SK-N-SH treated with all-trans-retinoic acid at 6 μM for 48 hours (cell line): ENCODE data around the gene TLX2.

Source experiments
- ATAC-seq: fragments of 200-7000 bp; cut with Tn5 transposase; 3 replicates; pipeline ENCODE4 v1.9.1; 2020; ENCODE audit warnings: mild to moderate bottlenecking, moderate library complexity
- ARNTL ChIP-seq: fragments of 450-650 bp; formaldehyde crosslinking; IDR thresholded peaks from 2 replicates; pipeline ENCODE4 v1.5.0; 2020; ENCODE audit warnings: low read depth, mild to moderate bottlenecking, moderate library complexity, borderline replicate concordance
- BACH2 ChIP-seq: fragments of 250-450 bp; sonication (Bioruptor Pico); IDR thresholded peaks from 2 replicates; pipeline ENCODE4 v1.9.0; 2021; ENCODE audit warnings: mild to moderate bottlenecking, borderline replicate concordance
- CREB5 ChIP-seq: fragments of 250-450 bp; sonication (Bioruptor Pico); IDR thresholded peaks from 2 replicates; pipeline ENCODE4 v1.5.1; 2020; ENCODE audit warnings: low read depth, mild to moderate bottlenecking, moderate library complexity
- CSDC2 ChIP-seq: fragments of 250-450 bp; sonication (Bioruptor Pico); IDR thresholded peaks from 2 replicates; pipeline ENCODE4 v1.5.0; 2020; ENCODE audit warnings: mild to moderate bottlenecking, moderate library complexity
- ESRRG ChIP-seq: fragments of 250-450 bp; sonication (Bioruptor Pico); IDR thresholded peaks from 2 replicates; pipeline ENCODE4 v1.6.1; 2021; ENCODE audit warnings: mild to moderate bottlenecking
- GLIS3 ChIP-seq: fragments of 250-450 bp; sonication (Bioruptor Pico); IDR thresholded peaks from 2 replicates; pipeline ENCODE4 v1.5.0; 2020; ENCODE audit warnings: mild to moderate bottlenecking, moderate library complexity
- ISL1 ChIP-seq: fragments of 250-450 bp; sonication (Bioruptor Pico); IDR thresholded peaks from 2 replicates; pipeline ENCODE4 v2.1.2; 2022; ENCODE audit warnings: mild to moderate bottlenecking, moderate library complexity
- OSR1 ChIP-seq: fragments of 250-450 bp; sonication (Bioruptor Pico); IDR thresholded peaks from 2 replicates; pipeline ENCODE4 v1.8.0; 2022; ENCODE audit warnings: moderate library complexity, mild to moderate bottlenecking, inconsistent platforms
- PATZ1 ChIP-seq: fragments of 250-450 bp; sonication (Bioruptor Pico); IDR thresholded peaks from 2 replicates; pipeline ENCODE4 v1.8.0; 2020; ENCODE audit warnings: mild to moderate bottlenecking, moderate library complexity, borderline replicate concordance
- PPARA ChIP-seq: fragments of 250-450 bp; sonication (Bioruptor Pico); IDR thresholded peaks from 2 replicates; pipeline ENCODE4 v1.5.0; 2020; ENCODE audit warnings: mild to moderate bottlenecking, borderline replicate concordance
- RARB ChIP-seq: fragments of 250-450 bp; sonication (Bioruptor Pico); IDR thresholded peaks from 2 replicates; pipeline ENCODE4 v1.8.0; 2021; ENCODE audit warnings: mild to moderate bottlenecking, moderate library complexity
- SNAI2 ChIP-seq: fragments of 250-450 bp; sonication (Bioruptor Pico); IDR thresholded peaks from 2 replicates; pipeline ENCODE4 v1.5.0; 2020; ENCODE audit warnings: mild to moderate bottlenecking, moderate library complexity
- TCF4 ChIP-seq: fragments of 250-450 bp; sonication (Bioruptor Pico); IDR thresholded peaks from 2 replicates; pipeline ENCODE4 v1.8.0; 2021; ENCODE audit warnings: mild to moderate bottlenecking, moderate library complexity, borderline replicate concordance
- TOX ChIP-seq: fragments of 250-450 bp; sonication (Bioruptor Pico); IDR thresholded peaks from 2 replicates; pipeline ENCODE4 v1.8.0; 2021; ENCODE audit warnings: mild to moderate bottlenecking, moderate library complexity, borderline replicate concordance
- ZC3H10 ChIP-seq: fragments of 250-450 bp; sonication (Bioruptor Pico); IDR thresholded peaks from 2 replicates; pipeline ENCODE4 v1.5.1; 2021; ENCODE audit warnings: mild to moderate bottlenecking, moderate library complexity
- ZFP3 ChIP-seq: fragments of 250-450 bp; sonication (Bioruptor Pico); IDR thresholded peaks from 2 replicates; pipeline ENCODE4 v1.5.0; 2020; ENCODE audit warnings: mild to moderate bottlenecking, moderate library complexity
- ZFP30 ChIP-seq: fragments of 450-650 bp; formaldehyde crosslinking; IDR thresholded peaks from 2 replicates; pipeline ENCODE4 v1.5.0; 2022; ENCODE audit warnings: mild to moderate bottlenecking, moderate library complexity
- ZNF565 ChIP-seq: fragments of 450-650 bp; formaldehyde crosslinking; conservative IDR thresholded peaks from 2 replicates; pipeline ENCODE4 v1.5.0; 2020; ENCODE audit warnings: low read depth, mild to moderate bottlenecking, moderate library complexity
- ZNF70 ChIP-seq: fragments of 450-650 bp; formaldehyde crosslinking; IDR thresholded peaks from 2 replicates; pipeline ENCODE4 v1.5.0; 2020; ENCODE audit warnings: mild to moderate bottlenecking, moderate library complexity
- ZNF8 ChIP-seq: fragments of 450-650 bp; formaldehyde crosslinking; IDR thresholded peaks from 2 replicates; pipeline ENCODE4 v1.5.0; 2020; ENCODE audit warnings: mild to moderate bottlenecking, moderate library complexity
- TF ChIP-seq, protein P1 (sequence below): fragments of 250-450 bp; sonication (Bioruptor Pico); IDR thresholded peaks from 2 replicates; pipeline ENCODE4 v1.5.1; 2021; ENCODE audit warnings: mild to moderate bottlenecking, moderate library complexity
- TF ChIP-seq, protein P2 (sequence below): fragments of 250-450 bp; sonication (Bioruptor Pico); IDR thresholded peaks from 2 replicates; pipeline ENCODE4 v1.5.0; 2020; ENCODE audit warnings: mild to moderate bottlenecking, moderate library complexity

TLX2 gene

GRCh38 chr2:74505448-74506246 lies 8.6 kb upstream of the TLX2 start:
- ATAC-seq: no peak
- TF ChIP-seq BACH2 (CRISPR knock-in tag) (no peak), ESRRG (no peak), ZC3H10 (CRISPR knock-in tag) (no peak), ISL1 (CRISPR knock-in tag) (no peak), PATZ1 (CRISPR knock-in tag) (no peak), PPARA (CRISPR knock-in tag) (no peak), ZNF565 (CRISPR knock-in tag) (no peak), CREB5 (no peak), ZFP3 (CRISPR knock-in tag) (no peak), ARNTL (no peak), RARB (CRISPR knock-in tag) (no peak), OSR1 (CRISPR knock-in tag) (no peak), TOX (no peak), ZFP30 (CRISPR knock-in tag) (no peak), TCF4 (CRISPR knock-in tag) (no peak), SNAI2 (CRISPR knock-in tag) (no peak), GLIS3 (no peak), ZNF70 (CRISPR knock-in tag) (no peak)
- TF ChIP-seq, protein P1, sequence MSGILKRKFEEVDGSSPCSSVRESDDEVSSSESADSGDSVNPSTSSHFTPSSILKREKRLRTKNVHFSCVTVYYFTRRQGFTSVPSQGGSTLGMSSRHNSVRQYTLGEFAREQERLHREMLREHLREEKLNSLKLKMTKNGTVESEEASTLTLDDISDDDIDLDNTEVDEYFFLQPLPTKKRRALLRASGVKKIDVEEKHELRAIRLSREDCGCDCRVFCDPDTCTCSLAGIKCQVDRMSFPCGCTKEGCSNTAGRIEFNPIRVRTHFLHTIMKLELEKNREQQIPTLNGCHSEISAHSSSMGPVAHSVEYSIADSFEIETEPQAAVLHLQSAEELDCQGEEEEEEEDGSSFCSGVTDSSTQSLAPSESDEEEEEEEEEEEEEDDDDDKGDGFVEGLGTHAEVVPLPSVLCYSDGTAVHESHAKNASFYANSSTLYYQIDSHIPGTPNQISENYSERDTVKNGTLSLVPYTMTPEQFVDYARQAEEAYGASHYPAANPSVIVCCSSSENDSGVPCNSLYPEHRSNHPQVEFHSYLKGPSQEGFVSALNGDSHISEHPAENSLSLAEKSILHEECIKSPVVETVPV: no peak

- TF ChIP-seq, protein P1: no peak
- peak; percentile 92 for TF ChIP-seq ARNTL
- TF ChIP-seq, all 23 proteins: peak for 1
- ATAC-seq: peak; percentile 93
These were observed 6.9 kb upstream of the TLX2 start, which contains the start of gene PCGF1 for GRCh38 chr2:74507145-74507925. TSS of gene PCGF1 (minus strand) at chr2:74507695. CDS start at chr2:74507668, 27 bp downstream.

GRCh38 chr2:74507926-74508520 lies 6.2 kb upstream of the TLX2 start:
- ATAC-seq: peak; percentile 79
- no peak for TF ChIP-seq CSDC2 (CRISPR knock-in tag)
- TF ChIP-seq PPARA (CRISPR knock-in tag): no peak
- TF ChIP-seq, protein P1: no peak
- TF ChIP-seq SNAI2 (CRISPR knock-in tag): no peak
- no peak for TF ChIP-seq CREB5
- no peak for TF ChIP-seq GLIS3
- TF ChIP-seq ZFP30 (CRISPR knock-in tag): no peak
- no peak for TF ChIP-seq BACH2 (CRISPR knock-in tag)
- TF ChIP-seq, protein P2, sequence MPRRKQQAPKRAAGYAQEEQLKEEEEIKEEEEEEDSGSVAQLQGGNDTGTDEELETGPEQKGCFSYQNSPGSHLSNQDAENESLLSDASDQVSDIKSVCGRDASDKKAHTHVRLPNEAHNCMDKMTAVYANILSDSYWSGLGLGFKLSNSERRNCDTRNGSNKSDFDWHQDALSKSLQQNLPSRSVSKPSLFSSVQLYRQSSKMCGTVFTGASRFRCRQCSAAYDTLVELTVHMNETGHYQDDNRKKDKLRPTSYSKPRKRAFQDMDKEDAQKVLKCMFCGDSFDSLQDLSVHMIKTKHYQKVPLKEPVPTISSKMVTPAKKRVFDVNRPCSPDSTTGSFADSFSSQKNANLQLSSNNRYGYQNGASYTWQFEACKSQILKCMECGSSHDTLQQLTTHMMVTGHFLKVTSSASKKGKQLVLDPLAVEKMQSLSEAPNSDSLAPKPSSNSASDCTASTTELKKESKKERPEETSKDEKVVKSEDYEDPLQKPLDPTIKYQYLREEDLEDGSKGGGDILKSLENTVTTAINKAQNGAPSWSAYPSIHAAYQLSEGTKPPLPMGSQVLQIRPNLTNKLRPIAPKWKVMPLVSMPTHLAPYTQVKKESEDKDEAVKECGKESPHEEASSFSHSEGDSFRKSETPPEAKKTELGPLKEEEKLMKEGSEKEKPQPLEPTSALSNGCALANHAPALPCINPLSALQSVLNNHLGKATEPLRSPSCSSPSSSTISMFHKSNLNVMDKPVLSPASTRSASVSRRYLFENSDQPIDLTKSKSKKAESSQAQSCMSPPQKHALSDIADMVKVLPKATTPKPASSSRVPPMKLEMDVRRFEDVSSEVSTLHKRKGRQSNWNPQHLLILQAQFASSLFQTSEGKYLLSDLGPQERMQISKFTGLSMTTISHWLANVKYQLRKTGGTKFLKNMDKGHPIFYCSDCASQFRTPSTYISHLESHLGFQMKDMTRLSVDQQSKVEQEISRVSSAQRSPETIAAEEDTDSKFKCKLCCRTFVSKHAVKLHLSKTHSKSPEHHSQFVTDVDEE (CRISPR knock-in tag): peak; percentile 43; the same call in 1 of the 2 replicates
- no peak for TF ChIP-seq ZC3H10 (CRISPR knock-in tag)
- peak; percentile 96 for TF ChIP-seq TCF4 (CRISPR knock-in tag)
- TF ChIP-seq ZFP3 (CRISPR knock-in tag): 0 out of 2 replicates have a peak, but pooled peaks have one; percentile 66
- TF ChIP-seq ZNF70 (CRISPR knock-in tag): peak; percentile 50; the same call in 1 of the 2 replicates
- TF ChIP-seq ZNF8: 0 out of 2 replicates have a peak, but pooled peaks have one; percentile 11
